Progenitor cell of endocrine pancreas (in vitro differentiated cells): ENCODE data around the gene CASK. TPM values are rescaled to one million over a fixed set of nuclear protein-coding genes. Genes with fewer than 3 reads are reported as not detected.

Experiments used
- DNase-seq: peaks from one replicate; pipeline ENCODE4 v3.0.0; 2021; ENCODE audit warnings: low spot score; ENCODE audit not compliant: unreplicated experiment
- H3K27ac Mint-ChIP-seq: 2 replicates; pipeline ENCODE4 v1.8.0; 2021; ENCODE audit warnings: mild to moderate bottlenecking, moderate library complexity, mixed read lengths
- H3K27me3 Mint-ChIP-seq: 2 replicates; pipeline ENCODE4 v1.8.0; 2021; ENCODE audit warnings: mixed read lengths
- H3K36me3 Mint-ChIP-seq: 2 replicates; pipeline ENCODE4 v1.8.0; 2022; ENCODE audit warnings: mixed read lengths; ENCODE audit not compliant: insufficient read depth
- H3K4me1 Mint-ChIP-seq: 2 replicates; pipeline ENCODE4 v1.8.0; 2021; ENCODE audit warnings: low read depth, mixed read lengths
- H3K4me3 Mint-ChIP-seq: 2 replicates; pipeline ENCODE4 v1.8.0; 2021; ENCODE audit warnings: low read depth, mild to moderate bottlenecking, moderate library complexity, mixed read lengths
- H3K9me3 Mint-ChIP-seq: 2 replicates; pipeline ENCODE4 v1.8.0; 2021; ENCODE audit warnings: low read depth, mixed read lengths
- CTCF ChIP-seq: fragments of 200-600 bp; sonication (generic); IDR thresholded peaks from one replicate; pipeline ENCODE4 v1.5.0; 2021; ENCODE audit warnings: antibody characterized with exemption, mild to moderate bottlenecking; ENCODE audit not compliant: unreplicated experiment
- total RNA-seq: library from RNA; stranded (reverse); gene quantifications from 2 replicates; pipeline ENCODE4 v1.2.1, GENCODE V29; 2021

CASK gene
- total RNA-seq, 1 donor from 2014 or later, result 68.3 TPM

- no peaks in the 10 kb centered on the region for H3K27me3 Mint-ChIP-seq
- H3K36me3 Mint-ChIP-seq, result peaks cover 11% of the 10 kb centered on the region
- no peak overlapping the region for H3K4me3 Mint-ChIP-seq
These were observed 123.7 kb downstream of the CASK start for GRCh38 chrX:41799661-41800060.

DNA sequence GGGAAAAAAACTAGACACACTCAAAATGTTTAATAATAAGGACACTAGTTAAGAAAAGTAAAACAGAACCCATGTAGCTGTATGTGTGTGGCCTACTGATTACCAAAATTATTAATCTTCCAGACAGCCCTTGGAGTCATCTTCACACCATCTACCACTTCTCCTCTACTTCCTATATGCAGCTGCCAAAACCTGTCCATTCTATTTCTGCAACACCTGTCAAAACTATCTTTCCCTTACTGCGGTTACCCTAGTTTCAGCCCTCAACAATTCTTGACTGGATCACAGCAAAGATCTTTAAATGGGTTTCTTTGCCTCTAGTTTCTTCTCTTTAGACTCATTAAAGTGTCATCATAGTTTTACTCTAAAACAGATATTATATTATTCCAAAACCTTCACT is 126.8 kb downstream of the CASK start:
- no peak for TF ChIP-seq CTCF
- H3K4me1 Mint-ChIP-seq, result no peaks in the 10 kb centered on the region
- H3K27ac Mint-ChIP-seq, result no peak overlapping the region
- H3K4me3 Mint-ChIP-seq, result no peak overlapping the region
- H3K9me3 Mint-ChIP-seq, result peaks cover 8% of the 10 kb centered on the region
- H3K36me3 Mint-ChIP-seq, result peaks cover 2% of the 10 kb centered on the region
- no peaks in the 10 kb centered on the region for H3K27me3 Mint-ChIP-seq
- no peak for DNase-seq

More at GRCh38 chrX:41799661-41800060, 123.7 kb downstream of the CASK start:
- Mint-ChIP-seq H3K9me3 (peaks cover 20% of the 10 kb centered on the region), H3K27ac (no peak overlapping the region), H3K4me1 (no peaks in the 10 kb centered on the region)
- DNase-seq, result no peak
- no peak for TF ChIP-seq CTCF

DNA sequence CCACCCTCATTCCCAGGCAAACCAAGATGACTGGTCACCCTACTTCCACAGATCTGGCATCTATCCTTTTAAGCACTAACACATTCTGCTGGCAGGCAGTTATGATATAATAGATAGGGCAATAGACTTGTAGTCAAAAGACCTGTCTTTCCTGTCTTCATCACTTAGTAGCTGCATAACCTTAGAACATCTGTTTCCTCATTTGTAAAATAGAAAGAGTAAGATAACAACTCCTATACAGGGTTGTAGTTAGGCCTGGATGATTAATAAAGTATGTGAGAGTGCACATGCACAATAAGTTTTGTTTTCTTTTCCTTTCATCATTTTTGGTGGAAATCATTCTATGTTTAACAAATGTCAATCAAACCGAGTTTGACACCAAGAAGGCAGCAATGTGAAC is 127.3 kb downstream of the CASK start:
- Mint-ChIP-seq H3K27ac (no peak overlapping the region), H3K9me3 (peaks cover 4% of the 10 kb centered on the region), H3K27me3 (no peaks in the 10 kb centered on the region), H3K4me1 (no peaks in the 10 kb centered on the region), H3K4me3 (no peak overlapping the region), H3K36me3 (no peaks in the 10 kb centered on the region)
- no peak for TF ChIP-seq CTCF
- DNase-seq, result no peak

DNA sequence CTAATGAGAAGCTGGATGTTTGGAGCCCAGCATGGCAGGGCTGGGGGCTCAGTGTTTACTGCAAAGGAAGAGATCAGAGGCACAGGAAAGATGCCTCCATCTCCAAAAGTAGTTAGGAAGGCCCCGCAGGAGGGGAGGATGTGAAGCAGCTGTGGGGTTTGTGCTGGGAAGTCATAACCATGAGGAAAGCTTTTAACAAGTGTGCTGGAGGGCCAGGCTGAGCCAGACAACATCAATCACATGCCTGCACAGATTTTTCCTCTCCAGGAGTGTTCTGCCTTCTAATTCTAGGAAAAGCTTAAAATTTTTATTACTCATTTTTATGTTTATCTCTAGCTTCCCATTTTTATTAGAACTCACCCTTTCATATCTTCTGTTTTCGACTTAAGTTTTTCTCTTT is 134.0 kb downstream of the CASK start:
- H3K27ac Mint-ChIP-seq, result no peak overlapping the region
- no peaks in the 10 kb centered on the region for H3K4me1 Mint-ChIP-seq
- no peaks in the 10 kb centered on the region for H3K27me3 Mint-ChIP-seq
- H3K4me3 Mint-ChIP-seq, result no peak overlapping the region
- H3K36me3 Mint-ChIP-seq, result no peaks in the 10 kb centered on the region
- H3K9me3 Mint-ChIP-seq, result peaks cover 4% of the 10 kb centered on the region
- TF ChIP-seq CTCF, result no peak
- DNase-seq, result no peak

DNA sequence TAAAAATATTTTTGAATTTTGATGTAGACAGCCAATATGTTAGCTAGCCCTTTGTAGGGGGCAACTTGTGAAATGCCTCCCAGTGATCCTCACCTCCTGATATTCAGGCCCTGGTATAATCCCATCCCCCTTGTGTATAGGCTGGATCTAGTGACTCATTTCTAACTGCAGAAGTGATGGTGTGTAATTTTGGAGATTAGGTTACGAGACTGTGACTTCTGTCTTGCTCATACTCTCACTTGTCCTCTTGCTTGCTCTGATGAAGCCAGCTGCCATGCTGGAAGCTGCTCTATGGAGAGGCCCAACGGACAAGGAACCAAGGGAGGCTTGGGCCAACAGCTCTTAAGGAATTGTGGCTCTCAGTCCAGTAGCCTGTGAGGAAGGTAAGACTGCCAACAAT is 137.7 kb downstream of the CASK start:
- H3K4me3 Mint-ChIP-seq, result no peak overlapping the region
- H3K36me3 Mint-ChIP-seq, result peaks cover 2% of the 10 kb centered on the region
- H3K27me3 Mint-ChIP-seq, result no peaks in the 10 kb centered on the region
- no peak overlapping the region for H3K27ac Mint-ChIP-seq
- no peak for DNase-seq
- TF ChIP-seq CTCF, result no peak
- no peaks in the 10 kb centered on the region for H3K4me1 Mint-ChIP-seq
- peaks cover 4% of the 10 kb centered on the region for H3K9me3 Mint-ChIP-seq
